B cell (primary cell): ENCODE results near the gene PAQR4. TPM values are rescaled to one million over a fixed set of nuclear protein-coding genes. Genes with fewer than 3 reads are reported as not detected.

ENCODE experiments used
- ATAC-seq: fragments of 200-7000 bp; cut with Tn5 transposase; one replicate; pipeline ENCODE4 v1.10.0; 2021; ENCODE audit warnings: low read depth, mild to moderate bottlenecking, moderate number of reproducible peaks, moderate library complexity
- CTCF ChIA-PET: fragments of 350-600 bp; sonication (Branson Sonifier 250); formaldehyde crosslinking; loops from one replicate; lab custom pipeline; 2021; ENCODE audit warnings: antibody characterized with exemption, inconsistent platforms; lab: Charles Lee
- POLR2A ChIA-PET: fragments of 350-600 bp; sonication (Branson Sonifier 250); formaldehyde crosslinking; loops from one replicate; lab custom pipeline; 2021; ENCODE audit warnings: antibody characterized with exemption; lab: Charles Lee
- DNase-seq: peaks from one replicate; pipeline ENCODE4 v3.0.0; 2013
- H2AFZ ChIP-seq: 2 replicates; pipeline ENCODE4 v1.6.1; 2012; ENCODE audit warnings: mild to moderate bottlenecking, low read depth, low read length; ENCODE audit not compliant: insufficient read depth, poor library complexity, severe bottlenecking
- H3K27ac ChIP-seq, 2 donors: 1 replicate in 1 of 2; 2 replicates in 1 of 2; pipeline ENCODE4 v1.5.1; 2012 to 2013; ENCODE audit warnings: low read length in 2 of 2, mild to moderate bottlenecking in 2 of 2, moderate library complexity in 1 of 2
- H3K27me3 ChIP-seq, 4 experiments: fragments of 200-600 bp in 1 of 4; sonication (generic) in 1 of 4; replicated peaks in 1 of 4; 1 replicate in 2 of 4; 2 replicates in 2 of 4; pipeline versions ENCODE4 v1.6.1 to v1.7.0; 2013 to 2016; ENCODE audit warnings: low read length in 3 of 4, mild to moderate bottlenecking in 2 of 4, mixed read lengths in 1 of 4, moderate library complexity in 1 of 4; ENCODE audit not compliant: insufficient read depth in 4 of 4, control insufficient read depth in 3 of 4; ENCODE audit errors: control extremely low read depth in 1 of 4
- H3K36me3 ChIP-seq, 2 experiments: replicated peaks in 1 of 2; 1 replicate in 1 of 2; 2 replicates in 1 of 2; pipeline versions ENCODE4 v1.6.1 to v1.7.1; 2013; ENCODE audit warnings: low read length in 1 of 2; ENCODE audit not compliant: insufficient read depth in 2 of 2, control insufficient read depth in 1 of 2; ENCODE audit errors: control extremely low read depth in 1 of 2, extremely low read depth in 1 of 2
- H3K4me1 ChIP-seq, 2 donors: fragments of 200-600 bp in 1 of 2; sonication (generic) in 1 of 2; 1 replicate in 1 of 2; 2 replicates in 1 of 2; pipeline versions ENCODE4 v1.5.1 to v1.6.1; 2013 to 2017; ENCODE audit warnings: low read length in 2 of 2; ENCODE audit not compliant: control insufficient read depth in 2 of 2, insufficient read depth in 2 of 2
- H3K4me2 ChIP-seq: replicated peaks from 2 replicates; pipeline ENCODE3; 2012; ENCODE audit warnings: mild to moderate bottlenecking, low read depth, low read length; ENCODE audit not compliant: poor library complexity, severe bottlenecking
- H3K4me3 ChIP-seq, 5 experiments: fragments of 200-600 bp in 1 of 5; sonication (generic) in 1 of 5; 1 replicate in 3 of 5; 2 replicates in 2 of 5; pipeline versions ENCODE4 v1.5.1 to v1.7.0; 2011 to 2016; ENCODE audit warnings: low read length in 4 of 5, mild to moderate bottlenecking in 4 of 5, low read depth in 2 of 5, control low read depth in 1 of 5, moderate library complexity in 1 of 5; ENCODE audit not compliant: insufficient read depth in 1 of 5; ENCODE audit errors: control extremely low read depth in 1 of 5, extremely low read depth in 1 of 5
- H3K79me2 ChIP-seq: fragments of 200-600 bp; sonication (generic); one replicate; pipeline ENCODE4 v1.6.0; 2016; ENCODE audit warnings: low read length; ENCODE audit not compliant: control insufficient read depth, insufficient read depth
- H3K9ac ChIP-seq: fragments of 200-600 bp; sonication (generic); 2 replicates; pipeline ENCODE4 v1.6.1; 2017; ENCODE audit warnings: mild to moderate bottlenecking, low read length, moderate library complexity
- H3K9me3 ChIP-seq, 3 donors: one replicate each; pipeline versions ENCODE4 v1.6.1 to v1.7.1; 2013; ENCODE audit warnings: low read length in 2 of 3; ENCODE audit not compliant: control insufficient read depth in 2 of 3, insufficient read depth in 1 of 3; ENCODE audit errors: control extremely low read depth in 1 of 3
- H4K20me1 ChIP-seq: 2 replicates; pipeline ENCODE4 v1.6.0; 2012; ENCODE audit warnings: mild to moderate bottlenecking, low read length; ENCODE audit not compliant: insufficient read depth, control insufficient read depth, poor library complexity, severe bottlenecking
- H3K27ac Mint-ChIP-seq: one replicate; pipeline ENCODE4 v1.8.0; 2021; ENCODE audit warnings: mixed read lengths
- H3K27me3 Mint-ChIP-seq: one replicate; pipeline ENCODE4 v1.8.0; 2021; ENCODE audit warnings: mixed read lengths
- H3K4me1 Mint-ChIP-seq: one replicate; pipeline ENCODE4 v1.8.0; 2021; ENCODE audit warnings: mixed read lengths
- H3K4me3 Mint-ChIP-seq: one replicate; pipeline ENCODE4 v1.8.0; 2021; ENCODE audit warnings: mixed read lengths
- H3K9me3 Mint-ChIP-seq: one replicate; pipeline ENCODE4 v1.8.0; 2022; ENCODE audit warnings: mixed read lengths; ENCODE audit not compliant: insufficient read depth
- CTCF ChIP-seq: fragments of 200-600 bp; IDR thresholded peaks from one replicate; pipeline ENCODE4 v1.8.0; 2022; ENCODE audit warnings: antibody characterized with exemption, mild to moderate bottlenecking
- EZH2 ChIP-seq: IDR thresholded peaks from 2 replicates; pipeline ENCODE4 v1.6.1; 2012; ENCODE audit warnings: borderline replicate concordance, low read depth, mild to moderate bottlenecking, moderate library complexity, low read length; ENCODE audit not compliant: insufficient read depth, poor library complexity, severe bottlenecking
- WGBS: methylation state at CpG from one replicate; pipeline ENCODE4 v1.1.5; 2013; ENCODE audit warnings: missing lambda C conversion rate; ENCODE audit not compliant: insufficient coverage; 5-methylcytosine and 5-hydroxymethylcytosine counted together
- intact Hi-C: fragments of 100-400 bp; cut with micrococcal nuclease; formaldehyde crosslinking; loops from one replicate; pipeline ENCODE4 v1.10.0; 2022
- polyA plus RNA-seq: library from polyadenylated mRNA; depleted of rRNA; stranded (reverse); fragments of >200 nt; gene quantifications from 2 replicates; pipeline ENCODE4 v1.2.3, GENCODE V29; 2012
- total RNA-seq, 2 donors: library from RNA; stranded (reverse); fragments of 120-200 nt in 1 of 2; gene quantifications; 1 replicate in 1 of 2; 2 replicates in 1 of 2; pipeline versions ENCODE4 v1.2.3 to v1.2.4, GENCODE V29; 2013 to 2022

Gene PAQR4
- total and polyA plus RNA-seq, 2 donors (not counting 1 experiment from before 2014, with no cell fraction given), result 2.6 to 2.8 TPM

GRCh38 chr16:3001316-3001715, 32.2 kb downstream of the PAQR4 start:
- no peak for ATAC-seq
- Histone ChIP-seq H3K36me3 (no peaks in the 10 kb centered on the region), H3K79me2 (no peaks in the 10 kb centered on the region), H3K4me2 (no peak overlapping the region), H3K9ac (no peak overlapping the region), H3K27me3 (peaks cover 0 to 8% (median 0%) of the 10 kb centered on the region in 4 experiments), H3K4me1 (peaks cover 3 to 8% of the 10 kb centered on the region in 2 donors), H3K4me3 (no peak overlapping the region), H2AFZ (no peak overlapping the region), H3K9me3 (peaks cover 0 to 5% (median 0%) of the 10 kb centered on the region in 3 donors), H4K20me1 (no peaks in the 10 kb centered on the region), H3K27ac (no peak overlapping the region)
- TF ChIP-seq CTCF (no peak), EZH2 (no peak)
- no peak for DNase-seq
- Mint-ChIP-seq H3K9me3 (no peaks in the 10 kb centered on the region), H3K27ac (peak overlapping the region; percentile 74), H3K4me3 (no peak overlapping the region), H3K27me3 (peaks cover 3% of the 10 kb centered on the region), H3K4me1 (peaks cover 6% of the 10 kb centered on the region)
- POLR2A ChIA-PET, result no interaction called here
- WGBS, result 76% methylated on average over 11 of the region's 12 CpGs
- intact Hi-C loops, result no loop called here
- CTCF ChIA-PET, result interaction anchor here (9.6 kb wide), 1 partner anchor 28 kb away, joined by 213 read pairs; no protein-coding TSS in a partner anchor

- peak overlapping the region; percentile 85 for H3K4me3 Mint-ChIP-seq
- H3K27ac Mint-ChIP-seq, result peak overlapping the region; percentile 89
- 9% methylated on average over 56 of the region's 58 CpGs for WGBS
- H3K4me1 ChIP-seq, result peaks cover 24 to 30% of the 10 kb centered on the region in 2 donors
- DNase-seq, result peak; percentile 99
- ATAC-seq, result peak; percentile 97
- no peaks in the 10 kb centered on the region for H3K79me2 ChIP-seq
- peaks cover 0 to 9% (median 4%) of the 10 kb centered on the region in 4 experiments for H3K27me3 ChIP-seq
- no peaks in the 10 kb centered on the region for H4K20me1 ChIP-seq
- H3K4me3 ChIP-seq, result no peak overlapping the region
- intact Hi-C loops, result loop anchor here (1.0 kb wide), 4 partner anchors 17 to 25 kb away; partner anchors contain the start of genes PKMYT1, THOC6 and TNFRSF12A
- no peak overlapping the region for H3K27ac ChIP-seq
- peak overlapping the region; percentile 51 for H3K4me2 ChIP-seq
- no peak overlapping the region for H3K9ac ChIP-seq
- peaks cover 25% of the 10 kb centered on the region for H3K4me1 Mint-ChIP-seq
- peaks cover 9% of the 10 kb centered on the region for H3K27me3 Mint-ChIP-seq
- no peaks in the 10 kb centered on the region for H3K9me3 Mint-ChIP-seq
- H3K9me3 ChIP-seq, result peaks cover 0 to 16% (median 0%) of the 10 kb centered on the region in 3 donors
- ChIA-PET POLR2A (interaction anchor here (1.1 to 1.7 kb wide), 4 partner anchors 16 to 28 kb away, joined by 4 to 10 read pairs (median 7); partner anchors contain the start of genes HCFC1R1 and TNFRSF12A), CTCF (interaction anchor here (0.6 to 9.6 kb wide), 17 partner anchors 14 to 161 kb away, joined by 3 to 213 read pairs (median 4); partner anchors contain the start of genes CLDN6, HCFC1R1, THOC6 and TNFRSF12A)
- no peak overlapping the region for H2AFZ ChIP-seq
- TF ChIP-seq EZH2 (no peak), CTCF (peak; percentile 57)
- no peaks in the 10 kb centered on the region for H3K36me3 ChIP-seq
Measured at GRCh38 chr16:3003582-3004270, 34.6 kb downstream of the PAQR4 start.
